HG03060 (cell line): ENCODE data around the gene DOCK3.
"Not testable (repeated sequence)": the region's sequence is repeated elsewhere in the genome, so short reads cannot be mapped to it uniquely, and the experiment has no call there.

Experiments
- ATAC-seq: cut with Tn5 transposase; IDR thresholded peaks from one replicate; pipeline ENCODE4 v1.9.1; 2021; ENCODE audit warnings: low read depth, moderate number of reproducible peaks; ENCODE audit not compliant: unreplicated experiment

The DOCK3 gene

GRCh38 chr3:50675179-50676030 lies 678 bp downstream of the DOCK3 start:
- ATAC-seq, result no peak

GRCh38 chr3:50676031-50676705 lies 1.4 kb downstream of the DOCK3 start:
- no peak for ATAC-seq

- ATAC-seq, result no peak
These were observed 12.5 kb downstream of the DOCK3 start for GRCh38 chr3:50687127-50687751.

- ATAC-seq, result no peak
These were observed 13.2 kb downstream of the DOCK3 start for GRCh38 chr3:50687916-50688315.

- ATAC-seq, result not testable (repeated sequence)
These were observed 13.9 kb downstream of the DOCK3 start for GRCh38 chr3:50688602-50689001.

GRCh38 chr3:50689558-50689957 lies 14.8 kb downstream of the DOCK3 start:
- ATAC-seq, result no peak

GRCh38 chr3:50695031-50695430 lies 20.3 kb downstream of the DOCK3 start:
- ATAC-seq, result no peak

GRCh38 chr3:50696276-50696675 lies 21.5 kb downstream of the DOCK3 start:
- no peak for ATAC-seq

GRCh38 chr3:50698269-50698668 lies 23.5 kb downstream of the DOCK3 start:
- no peak for ATAC-seq

GRCh38 chr3:50708620-50709019 lies 33.9 kb downstream of the DOCK3 start:
- ATAC-seq, result no peak

- ATAC-seq, result no peak
These were observed 40.2 kb downstream of the DOCK3 start for GRCh38 chr3:50714946-50715345.

- no peak for ATAC-seq
These were observed 50.1 kb downstream of the DOCK3 start for GRCh38 chr3:50724831-50725230.

- ATAC-seq, result no peak
These were observed 60.3 kb downstream of the DOCK3 start for GRCh38 chr3:50734985-50735384.

GRCh38 chr3:50737193-50737905 lies 62.6 kb downstream of the DOCK3 start:
- no peak for ATAC-seq

GRCh38 chr3:50737906-50738598 lies 63.3 kb downstream of the DOCK3 start:
- no peak for ATAC-seq

GRCh38 chr3:50743643-50744042 lies 68.9 kb downstream of the DOCK3 start:
- ATAC-seq, result no peak

- no peak for ATAC-seq
These were observed 75.1 kb downstream of the DOCK3 start for GRCh38 chr3:50749822-50750221.

- ATAC-seq, result no peak
These were observed 84.3 kb downstream of the DOCK3 start for GRCh38 chr3:50759015-50759414.

GRCh38 chr3:50777680-50778079 lies 103.0 kb downstream of the DOCK3 start:
- ATAC-seq, result no peak

- ATAC-seq, result not testable (repeated sequence)
These were observed 107.0 kb downstream of the DOCK3 start for GRCh38 chr3:50781766-50782165.
